Measurements from ENCODE around the gene ZGRF1.
"Not testable (repeated sequence)": the region's sequence is repeated elsewhere in the genome, so short reads cannot be mapped to it uniquely, and the experiment has no call there.

ZGRF1 gene

GRCh38 chr4:112492321-112492720, 144.4 kb downstream of the ZGRF1 start:
- no peak for DNase-seq (ENCODE audit: low read depth)
- H3K4me3 ChIP-seq (ENCODE audit: low read depth, low read length) = no peak overlapping the region
- no peak for TF ChIP-seq CTCF (conservative IDR thresholded peaks at IDR 0.05; ENCODE audit: low read depth, low read length)

- not testable (repeated sequence) for H3K4me3 ChIP-seq (ENCODE audit: low read depth, low read length)
These were observed 145.9 kb downstream of the ZGRF1 start for GRCh38 chr4:112490808-112491207.

More at GRCh38 chr4:112490808-112491207, 145.9 kb downstream of the ZGRF1 start:
- DNase-seq (ENCODE audit: low read depth) = not testable (repeated sequence)
